Measurements from ENCODE around the gene MC1R.

GRCh38 chr16:89880477-89881367, 37.9 kb upstream of the MC1R start:
- TF ChIP-seq, protein P1, sequence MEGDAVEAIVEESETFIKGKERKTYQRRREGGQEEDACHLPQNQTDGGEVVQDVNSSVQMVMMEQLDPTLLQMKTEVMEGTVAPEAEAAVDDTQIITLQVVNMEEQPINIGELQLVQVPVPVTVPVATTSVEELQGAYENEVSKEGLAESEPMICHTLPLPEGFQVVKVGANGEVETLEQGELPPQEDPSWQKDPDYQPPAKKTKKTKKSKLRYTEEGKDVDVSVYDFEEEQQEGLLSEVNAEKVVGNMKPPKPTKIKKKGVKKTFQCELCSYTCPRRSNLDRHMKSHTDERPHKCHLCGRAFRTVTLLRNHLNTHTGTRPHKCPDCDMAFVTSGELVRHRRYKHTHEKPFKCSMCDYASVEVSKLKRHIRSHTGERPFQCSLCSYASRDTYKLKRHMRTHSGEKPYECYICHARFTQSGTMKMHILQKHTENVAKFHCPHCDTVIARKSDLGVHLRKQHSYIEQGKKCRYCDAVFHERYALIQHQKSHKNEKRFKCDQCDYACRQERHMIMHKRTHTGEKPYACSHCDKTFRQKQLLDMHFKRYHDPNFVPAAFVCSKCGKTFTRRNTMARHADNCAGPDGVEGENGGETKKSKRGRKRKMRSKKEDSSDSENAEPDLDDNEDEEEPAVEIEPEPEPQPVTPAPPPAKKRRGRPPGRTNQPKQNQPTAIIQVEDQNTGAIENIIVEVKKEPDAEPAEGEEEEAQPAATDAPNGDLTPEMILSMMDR (IDR thresholded peaks at IDR 0.05) = no peak
- TF ChIP-seq ZNF416 (CRISPR knock-in tag; IDR thresholded peaks at IDR 0.05) = no peak
- TF ChIP-seq, protein P2, sequence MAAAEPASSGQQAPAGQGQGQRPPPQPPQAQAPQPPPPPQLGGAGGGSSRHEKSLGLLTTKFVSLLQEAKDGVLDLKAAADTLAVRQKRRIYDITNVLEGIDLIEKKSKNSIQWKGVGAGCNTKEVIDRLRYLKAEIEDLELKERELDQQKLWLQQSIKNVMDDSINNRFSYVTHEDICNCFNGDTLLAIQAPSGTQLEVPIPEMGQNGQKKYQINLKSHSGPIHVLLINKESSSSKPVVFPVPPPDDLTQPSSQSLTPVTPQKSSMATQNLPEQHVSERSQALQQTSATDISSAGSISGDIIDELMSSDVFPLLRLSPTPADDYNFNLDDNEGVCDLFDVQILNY (CRISPR knock-in tag; IDR thresholded peaks at IDR 0.05) = no peak

Measured in WTC11 (cell line).